ENCODE data around the gene GLCE.

GLCE gene

GRCh38 chr15:69125236-69125635 lies 35.2 kb upstream of the GLCE start:
- no peak for DNase-seq
- Histone ChIP-seq H3K27ac (no peak overlapping the region), H3K4me3 (ENCODE audit: low read depth, low read length) (no peak overlapping the region), H3K27me3 (replicated peaks) (no peaks in the 10 kb centered on the region), H3K36me3 (replicated peaks) (no peaks in the 10 kb centered on the region)
- no peak for TF ChIP-seq CTCF (IDR thresholded peaks at IDR 0.05; ENCODE audit: low read depth, low read length, missing control alignments)
- in situ Hi-C loops (cut with HindIII; ENCODE audit: low pct_ligation_motif_present, low sequenced_read_pairs) = no loop called here

GRCh38 chr15:69126054-69126469 lies 34.4 kb upstream of the GLCE start:
- Histone ChIP-seq H3K27ac (no peak overlapping the region), H3K4me3 (ENCODE audit: low read depth, low read length) (no peak overlapping the region)
- in situ Hi-C loops (cut with HindIII; ENCODE audit: low pct_ligation_motif_present, low sequenced_read_pairs) = no loop called here

GRCh38 chr15:69127306-69127705 lies 33.1 kb upstream of the GLCE start:
- TF ChIP-seq CTCF (IDR thresholded peaks at IDR 0.05; ENCODE audit: low read depth, low read length, missing control alignments) = no peak
- in situ Hi-C loops (cut with HindIII; ENCODE audit: low pct_ligation_motif_present, low sequenced_read_pairs) = no loop called here
- DNase-seq = no peak
- Histone ChIP-seq H3K27me3 (replicated peaks) (no peaks in the 10 kb centered on the region), H3K4me3 (ENCODE audit: low read depth, low read length) (no peak overlapping the region), H3K36me3 (replicated peaks) (no peaks in the 10 kb centered on the region), H3K27ac (no peak overlapping the region)

More at GRCh38 chr15:69126054-69126469, 34.4 kb upstream of the GLCE start:
- Histone ChIP-seq H3K36me3 (replicated peaks) (no peaks in the 10 kb centered on the region), H3K27me3 (replicated peaks) (no peaks in the 10 kb centered on the region)
- TF ChIP-seq CTCF (IDR thresholded peaks at IDR 0.05; ENCODE audit: low read depth, low read length, missing control alignments) = no peak
- peak; percentile 83 for DNase-seq

- no peak for TF ChIP-seq CTCF (IDR thresholded peaks at IDR 0.05; ENCODE audit: low read depth, low read length, missing control alignments)
- H3K4me3 ChIP-seq (ENCODE audit: low read depth, low read length) = no peak overlapping the region
- H3K27me3 ChIP-seq (replicated peaks) = no peaks in the 10 kb centered on the region
- no peak overlapping the region for H3K27ac ChIP-seq
- no peak for DNase-seq
- no peaks in the 10 kb centered on the region for H3K36me3 ChIP-seq (replicated peaks)
- in situ Hi-C loops (cut with HindIII; ENCODE audit: low pct_ligation_motif_present, low sequenced_read_pairs) = no loop called here
Observed at GRCh38 chr15:69128667-69129311, 31.6 kb upstream of the GLCE start.

GRCh38 chr15:69131362-69132220 lies 28.8 kb upstream of the GLCE start:
- in situ Hi-C loops (cut with HindIII; ENCODE audit: low pct_ligation_motif_present, low sequenced_read_pairs) = no loop called here
- Histone ChIP-seq H3K27ac (no peak overlapping the region), H3K4me3 (ENCODE audit: low read depth, low read length) (no peak overlapping the region), H3K27me3 (replicated peaks) (no peaks in the 10 kb centered on the region), H3K36me3 (replicated peaks) (no peaks in the 10 kb centered on the region)
- DNase-seq = no peak
- TF ChIP-seq CTCF (IDR thresholded peaks at IDR 0.05; ENCODE audit: low read depth, low read length, missing control alignments) = no peak

Data from brain microvascular endothelial cell (primary cell).